OCI-LY1 (cell line): Measurements from ENCODE around the gene SURF4.
"Not testable (repeated sequence)": the region's sequence is repeated elsewhere in the genome, so short reads cannot be mapped to it uniquely, and the experiment has no call there.

ENCODE experiments used
- H2AFZ ChIP-seq: fragments of 200-600 bp; sonication (generic), shearing (Covaris generic); 2 replicates; pipeline ENCODE4 v1.6.0; 2014; ENCODE audit warnings: antibody characterized with exemption, mild to moderate bottlenecking, low read length
- H3F3A ChIP-seq: fragments of 200-600 bp; sonication (generic), shearing (Covaris generic); 2 replicates; pipeline ENCODE4 v1.6.0; 2014; ENCODE audit warnings: mild to moderate bottlenecking, antibody characterized with exemption, low read length, moderate library complexity; ENCODE audit not compliant: insufficient read depth
- H3K27ac ChIP-seq: fragments of 200-600 bp; sonication (generic); 2 replicates; pipeline ENCODE4 v1.5.1; 2014; ENCODE audit warnings: low read length, mixed run types, mild to moderate bottlenecking, low read depth; ENCODE audit not compliant: poor library complexity, severe bottlenecking
- H3K27me3 ChIP-seq: fragments of 200-600 bp; sonication (generic); 2 replicates; pipeline ENCODE4 v1.6.0; 2014; ENCODE audit warnings: antibody characterized with exemption, mild to moderate bottlenecking, low read length, moderate library complexity; ENCODE audit not compliant: insufficient read depth
- H3K36me3 ChIP-seq: fragments of 200-600 bp; sonication (generic); 2 replicates; pipeline ENCODE4 v1.6.1; 2014; ENCODE audit warnings: mild to moderate bottlenecking, antibody characterized with exemption, low read length, moderate library complexity, mixed read lengths; ENCODE audit not compliant: insufficient read depth
- H3K4me1 ChIP-seq: fragments of 200-600 bp; sonication (generic); 2 replicates; pipeline ENCODE4 v1.5.1; 2014; ENCODE audit warnings: mild to moderate bottlenecking, low read length, moderate library complexity; ENCODE audit not compliant: insufficient read depth, severe bottlenecking
- H3K4me2 ChIP-seq: fragments of 200-600 bp; sonication (generic), shearing (Covaris generic); 2 replicates; pipeline ENCODE4 v1.6.1; 2014; ENCODE audit warnings: low read length
- H3K4me3 ChIP-seq: fragments of 200-600 bp; sonication (generic); 2 replicates; pipeline ENCODE4 v1.5.1; 2014; ENCODE audit warnings: low read length, low read depth, mild to moderate bottlenecking, mixed read lengths; ENCODE audit not compliant: poor library complexity, severe bottlenecking
- H3K79me2 ChIP-seq: fragments of 200-600 bp; shearing (Covaris generic); 2 replicates; pipeline ENCODE4 v1.6.1; 2016; ENCODE audit warnings: mixed run types, low read length, mixed read lengths; ENCODE audit not compliant: insufficient read depth
- H3K9ac ChIP-seq: fragments of 200-600 bp; sonication (generic), shearing (Covaris generic); 2 replicates; pipeline ENCODE4 v1.6.1; 2014; ENCODE audit warnings: mild to moderate bottlenecking, low read length, mixed read lengths
- H3K9me2 ChIP-seq: fragments of 200-600 bp; sonication (generic), shearing (Covaris generic); 2 replicates; pipeline ENCODE4 v1.6.1; 2014; ENCODE audit warnings: low read depth, mild to moderate bottlenecking, low read length, mixed read lengths
- H3K9me3 ChIP-seq: fragments of 200-600 bp; shearing (Covaris generic); 2 replicates; pipeline ENCODE4 v1.6.1; 2014; ENCODE audit warnings: low read length, mixed read lengths
- H4K20me1 ChIP-seq: fragments of 200-600 bp; sonication (generic), shearing (Covaris generic); 2 replicates; pipeline ENCODE4 v1.6.0; 2016; ENCODE audit warnings: mild to moderate bottlenecking, low read length; ENCODE audit not compliant: insufficient read depth
- EZH2 ChIP-seq: fragments of 200-600 bp; sonication (generic), shearing (Covaris generic); IDR thresholded peaks from 2 replicates; pipeline ENCODE4 v1.8.0; 2017; ENCODE audit warnings: borderline replicate concordance, mixed run types, mild to moderate bottlenecking, antibody characterized with exemption, low read length, moderate library complexity, mixed read lengths
- TF ChIP-seq, protein P1 (sequence below): fragments of 200-600 bp; sonication (generic), shearing (Covaris generic); IDR thresholded peaks from 2 replicates; pipeline ENCODE4 v1.5.1; 2017; ENCODE audit warnings: mild to moderate bottlenecking, antibody characterized with exemption, low read length, moderate library complexity, mixed read lengths

Gene SURF4

DNA sequence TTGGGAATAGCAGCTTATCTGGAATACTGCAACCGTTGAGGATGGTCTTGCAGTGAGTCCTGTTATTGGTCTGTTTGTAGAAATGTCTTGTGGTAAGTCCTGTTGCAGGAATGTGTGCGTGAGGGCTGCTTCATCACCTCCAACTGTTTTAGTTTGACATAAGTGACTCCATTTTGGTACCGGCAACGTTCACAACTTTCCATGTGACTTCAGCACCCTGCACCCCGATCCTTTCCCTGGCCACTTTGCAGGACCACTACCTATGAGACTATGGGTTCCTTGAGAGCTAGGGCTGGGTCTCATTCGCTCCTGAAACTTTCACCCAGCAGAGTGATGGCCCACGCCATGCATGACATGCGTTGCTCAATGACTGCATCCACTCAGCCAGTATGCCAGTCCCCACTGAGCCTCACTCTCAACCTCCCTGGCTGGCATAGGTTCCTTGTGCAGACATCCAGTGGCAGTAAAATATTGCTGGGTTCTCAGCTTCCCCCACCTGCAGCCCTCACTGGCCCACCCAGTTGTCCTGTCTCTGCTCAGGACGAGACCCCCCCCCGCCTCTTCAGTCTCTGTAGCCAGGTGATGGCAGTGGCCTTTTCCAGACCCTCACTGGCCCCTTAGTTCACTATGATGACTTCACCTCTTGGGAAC lies 47.9 kb downstream of the SURF4 start:
- no peak overlapping the region for H3K4me2 ChIP-seq
- H3K4me1 ChIP-seq: no peaks in the 10 kb centered on the region
- no peaks in the 10 kb centered on the region for H3F3A ChIP-seq
- peaks cover 11% of the 10 kb centered on the region; the same call in 1 of the 2 replicates for H3K27me3 ChIP-seq
- H3K79me2 ChIP-seq: no peaks in the 10 kb centered on the region
- H4K20me1 ChIP-seq: no peaks in the 10 kb centered on the region
- no peak overlapping the region for H3K9ac ChIP-seq
- H3K9me2 ChIP-seq: no peaks in the 10 kb centered on the region
- H3K27ac ChIP-seq: no peak overlapping the region
- no peak overlapping the region for H2AFZ ChIP-seq
- H3K9me3 ChIP-seq: no peaks in the 10 kb centered on the region
- H3K4me3 ChIP-seq: no peak overlapping the region
- TF ChIP-seq, protein P1, sequence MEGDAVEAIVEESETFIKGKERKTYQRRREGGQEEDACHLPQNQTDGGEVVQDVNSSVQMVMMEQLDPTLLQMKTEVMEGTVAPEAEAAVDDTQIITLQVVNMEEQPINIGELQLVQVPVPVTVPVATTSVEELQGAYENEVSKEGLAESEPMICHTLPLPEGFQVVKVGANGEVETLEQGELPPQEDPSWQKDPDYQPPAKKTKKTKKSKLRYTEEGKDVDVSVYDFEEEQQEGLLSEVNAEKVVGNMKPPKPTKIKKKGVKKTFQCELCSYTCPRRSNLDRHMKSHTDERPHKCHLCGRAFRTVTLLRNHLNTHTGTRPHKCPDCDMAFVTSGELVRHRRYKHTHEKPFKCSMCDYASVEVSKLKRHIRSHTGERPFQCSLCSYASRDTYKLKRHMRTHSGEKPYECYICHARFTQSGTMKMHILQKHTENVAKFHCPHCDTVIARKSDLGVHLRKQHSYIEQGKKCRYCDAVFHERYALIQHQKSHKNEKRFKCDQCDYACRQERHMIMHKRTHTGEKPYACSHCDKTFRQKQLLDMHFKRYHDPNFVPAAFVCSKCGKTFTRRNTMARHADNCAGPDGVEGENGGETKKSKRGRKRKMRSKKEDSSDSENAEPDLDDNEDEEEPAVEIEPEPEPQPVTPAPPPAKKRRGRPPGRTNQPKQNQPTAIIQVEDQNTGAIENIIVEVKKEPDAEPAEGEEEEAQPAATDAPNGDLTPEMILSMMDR: no peak
- TF ChIP-seq EZH2: no peak
- H3K36me3 ChIP-seq: peaks cover 33% of the 10 kb centered on the region

DNA sequence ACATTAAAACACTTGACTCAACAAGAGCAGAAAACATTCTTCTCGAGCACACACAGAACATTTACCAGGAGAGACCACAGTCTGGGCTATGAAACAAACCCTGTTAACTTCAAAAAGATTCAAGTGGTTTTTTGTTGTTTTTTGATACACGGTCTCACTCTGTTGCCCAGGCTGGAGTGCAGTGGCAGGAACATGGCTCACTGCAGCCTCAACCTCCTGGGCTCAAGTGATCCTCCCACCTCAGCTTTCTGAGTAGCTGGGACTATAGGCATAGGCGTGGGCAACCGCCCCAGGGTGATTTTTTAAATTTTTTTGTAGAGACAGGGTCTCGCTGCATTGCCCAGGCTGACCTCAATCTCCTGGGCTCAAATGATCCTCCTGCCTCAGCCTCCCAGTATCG lies 48.8 kb downstream of the SURF4 start:
- H3K27ac ChIP-seq, H3K4me1 ChIP-seq, H3K4me2 ChIP-seq, H3K9me3 ChIP-seq, H4K20me1 ChIP-seq, H2AFZ ChIP-seq, H3K4me3 ChIP-seq, H3K9me2 ChIP-seq, H3K9ac ChIP-seq, H3F3A ChIP-seq, H3K79me2 ChIP-seq: not testable (repeated sequence)
- Histone ChIP-seq H3K27me3 (peaks cover 11% of the 10 kb centered on the region; the same call in 1 of the 2 replicates), H3K36me3 (peaks cover 24% of the 10 kb centered on the region)

DNA sequence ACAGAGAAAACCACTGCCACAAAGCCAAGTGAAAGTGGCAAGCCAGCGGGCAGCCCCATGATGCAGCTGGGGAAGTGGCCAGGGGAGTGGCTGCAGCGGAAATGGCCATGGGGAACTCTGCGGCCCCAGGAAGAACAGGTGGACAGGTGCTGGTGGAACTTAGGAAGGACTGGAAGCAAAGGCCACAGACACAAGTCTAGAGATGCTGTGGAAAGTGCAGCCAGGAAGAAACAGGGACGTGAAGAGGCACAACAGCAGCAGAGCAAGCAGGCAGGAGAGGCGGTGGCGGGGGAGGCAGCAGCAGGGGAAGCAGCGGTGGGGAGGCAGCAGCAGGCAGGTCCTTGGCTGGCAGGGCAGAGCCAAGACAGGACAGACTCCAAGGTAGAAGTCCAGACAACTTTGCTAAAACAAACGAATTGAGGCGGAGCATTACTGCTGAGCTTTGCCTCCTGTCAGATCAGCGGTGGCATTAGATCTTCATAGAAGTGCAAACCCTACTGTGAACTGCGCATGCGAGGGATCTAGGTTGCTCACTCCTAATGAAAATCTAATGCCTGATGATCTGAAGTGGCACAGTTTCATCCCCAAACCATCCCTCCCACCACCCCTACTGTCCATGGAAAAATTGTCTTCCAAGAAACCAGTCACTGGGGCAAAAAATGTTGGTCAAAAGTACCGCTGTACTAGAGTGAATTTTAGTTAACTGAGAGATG lies 51.7 kb downstream of the SURF4 start:
- TF ChIP-seq, protein P1: no peak
- TF ChIP-seq EZH2: no peak
- Histone ChIP-seq H2AFZ (no peak overlapping the region), H3K9me2 (no peaks in the 10 kb centered on the region)

More for the DNA sequence above, 51.7 kb downstream of the SURF4 start:
- Histone ChIP-seq H3K27ac (no peak overlapping the region), H3F3A (no peaks in the 10 kb centered on the region), H3K9me3 (no peaks in the 10 kb centered on the region), H3K27me3 (peaks cover 11% of the 10 kb centered on the region; the same call in 1 of the 2 replicates), H3K4me2 (no peak overlapping the region), H4K20me1 (no peaks in the 10 kb centered on the region), H3K4me1 (no peaks in the 10 kb centered on the region), H3K79me2 (no peaks in the 10 kb centered on the region), H3K9ac (no peak overlapping the region), H3K4me3 (no peak overlapping the region), H3K36me3 (no peaks in the 10 kb centered on the region)
